Ishikawa (cell line): ENCODE data around the gene MAEA.

ENCODE experiments used
- CEBPB ChIP-seq: IDR thresholded peaks from 2 replicates; pipeline ENCODE4 v1.6.1; 2012
- CREB1 ChIP-seq: IDR thresholded peaks from 2 replicates; pipeline ENCODE4 v1.6.1; 2012; ENCODE audit warnings: low read depth
- EGR1 ChIP-seq: IDR thresholded peaks from 2 replicates; pipeline ENCODE4 v1.6.1; 2012
- EP300 ChIP-seq: IDR thresholded peaks from 2 replicates; pipeline ENCODE4 v1.6.1; 2012; ENCODE audit warnings: borderline replicate concordance
- FOXM1 ChIP-seq: IDR thresholded peaks from 2 replicates; pipeline ENCODE4 v1.6.1; 2012; ENCODE audit warnings: low read depth, borderline replicate concordance
- RAD21 ChIP-seq: IDR thresholded peaks from 2 replicates; pipeline ENCODE4 v1.6.1; 2012; ENCODE audit warnings: low read depth
- TAF1 ChIP-seq: IDR thresholded peaks from 2 replicates; pipeline ENCODE4 v1.6.1; 2012; ENCODE audit warnings: low read depth, mild to moderate bottlenecking
- TCF12 ChIP-seq: IDR thresholded peaks from 2 replicates; pipeline ENCODE4 v1.6.1; 2012; ENCODE audit warnings: low read depth
- TEAD4 ChIP-seq: IDR thresholded peaks from 2 replicates; pipeline ENCODE4 v1.6.1; 2012
- YY1 ChIP-seq: IDR thresholded peaks from 2 replicates; pipeline ENCODE4 v1.6.1; 2012; ENCODE audit warnings: low read depth
- TF ChIP-seq, protein P1 (sequence below): IDR thresholded peaks from 2 replicates; pipeline ENCODE4 v1.6.1; 2012; ENCODE audit warnings: low read depth, mild to moderate bottlenecking
- TF ChIP-seq, protein P2 (sequence below): IDR thresholded peaks from 2 replicates; pipeline ENCODE4 v1.6.1; 2012
- TF ChIP-seq, protein P3 (sequence below): IDR thresholded peaks from 2 replicates; pipeline ENCODE4 v1.6.1; 2012

- TF ChIP-seq, protein P1, sequence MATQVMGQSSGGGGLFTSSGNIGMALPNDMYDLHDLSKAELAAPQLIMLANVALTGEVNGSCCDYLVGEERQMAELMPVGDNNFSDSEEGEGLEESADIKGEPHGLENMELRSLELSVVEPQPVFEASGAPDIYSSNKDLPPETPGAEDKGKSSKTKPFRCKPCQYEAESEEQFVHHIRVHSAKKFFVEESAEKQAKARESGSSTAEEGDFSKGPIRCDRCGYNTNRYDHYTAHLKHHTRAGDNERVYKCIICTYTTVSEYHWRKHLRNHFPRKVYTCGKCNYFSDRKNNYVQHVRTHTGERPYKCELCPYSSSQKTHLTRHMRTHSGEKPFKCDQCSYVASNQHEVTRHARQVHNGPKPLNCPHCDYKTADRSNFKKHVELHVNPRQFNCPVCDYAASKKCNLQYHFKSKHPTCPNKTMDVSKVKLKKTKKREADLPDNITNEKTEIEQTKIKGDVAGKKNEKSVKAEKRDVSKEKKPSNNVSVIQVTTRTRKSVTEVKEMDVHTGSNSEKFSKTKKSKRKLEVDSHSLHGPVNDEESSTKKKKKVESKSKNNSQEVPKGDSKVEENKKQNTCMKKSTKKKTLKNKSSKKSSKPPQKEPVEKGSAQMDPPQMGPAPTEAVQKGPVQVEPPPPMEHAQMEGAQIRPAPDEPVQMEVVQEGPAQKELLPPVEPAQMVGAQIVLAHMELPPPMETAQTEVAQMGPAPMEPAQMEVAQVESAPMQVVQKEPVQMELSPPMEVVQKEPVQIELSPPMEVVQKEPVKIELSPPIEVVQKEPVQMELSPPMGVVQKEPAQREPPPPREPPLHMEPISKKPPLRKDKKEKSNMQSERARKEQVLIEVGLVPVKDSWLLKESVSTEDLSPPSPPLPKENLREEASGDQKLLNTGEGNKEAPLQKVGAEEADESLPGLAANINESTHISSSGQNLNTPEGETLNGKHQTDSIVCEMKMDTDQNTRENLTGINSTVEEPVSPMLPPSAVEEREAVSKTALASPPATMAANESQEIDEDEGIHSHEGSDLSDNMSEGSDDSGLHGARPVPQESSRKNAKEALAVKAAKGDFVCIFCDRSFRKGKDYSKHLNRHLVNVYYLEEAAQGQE, result no peak
- TF ChIP-seq RAD21, result no peak
- TF ChIP-seq EP300, result no peak
- TF ChIP-seq TEAD4, result no peak
- TF ChIP-seq YY1, result no peak
- TF ChIP-seq EGR1, result no peak
- TF ChIP-seq TAF1, result no peak
- no peak for TF ChIP-seq TCF12
- no peak for TF ChIP-seq CEBPB
- TF ChIP-seq FOXM1, result no peak
- TF ChIP-seq, protein P2, sequence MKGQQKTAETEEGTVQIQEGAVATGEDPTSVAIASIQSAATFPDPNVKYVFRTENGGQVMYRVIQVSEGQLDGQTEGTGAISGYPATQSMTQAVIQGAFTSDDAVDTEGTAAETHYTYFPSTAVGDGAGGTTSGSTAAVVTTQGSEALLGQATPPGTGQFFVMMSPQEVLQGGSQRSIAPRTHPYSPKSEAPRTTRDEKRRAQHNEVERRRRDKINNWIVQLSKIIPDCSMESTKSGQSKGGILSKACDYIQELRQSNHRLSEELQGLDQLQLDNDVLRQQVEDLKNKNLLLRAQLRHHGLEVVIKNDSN, result no peak
- TF ChIP-seq CREB1, result no peak
- TF ChIP-seq, protein P3, sequence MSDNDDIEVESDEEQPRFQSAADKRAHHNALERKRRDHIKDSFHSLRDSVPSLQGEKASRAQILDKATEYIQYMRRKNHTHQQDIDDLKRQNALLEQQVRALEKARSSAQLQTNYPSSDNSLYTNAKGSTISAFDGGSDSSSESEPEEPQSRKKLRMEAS, result no peak
Observed at GRCh38 chr4:1250527-1250812, 39.2 kb upstream of the MAEA start.
